RPMI7951 (cell line): ENCODE results near the gene ARHGAP26. TPM values are rescaled to one million over a fixed set of nuclear protein-coding genes. Genes with fewer than 3 reads are reported as not detected.
A peak's percentile ranks its signal among the peaks of the same experiment; 100 is the strongest.
"Not testable (repeated sequence)": the region's sequence is repeated elsewhere in the genome, so short reads cannot be mapped to it uniquely, and the experiment has no call there.

Source experiments
- DNase-seq: peaks from one replicate; pipeline ENCODE4 v3.0.0-alpha.2; 2012; ENCODE audit warnings: low read depth
- total RNA-seq: library from RNA; depleted of rRNA; stranded (reverse); fragments of >200 nt; shearing (Covaris generic); gene quantifications from 2 replicates; pipeline ENCODE4 v1.2.3, GENCODE V29; 2014

The ARHGAP26 gene
- total RNA-seq, 1 experiment from 2014 or later, result 1.1 TPM

DNA sequence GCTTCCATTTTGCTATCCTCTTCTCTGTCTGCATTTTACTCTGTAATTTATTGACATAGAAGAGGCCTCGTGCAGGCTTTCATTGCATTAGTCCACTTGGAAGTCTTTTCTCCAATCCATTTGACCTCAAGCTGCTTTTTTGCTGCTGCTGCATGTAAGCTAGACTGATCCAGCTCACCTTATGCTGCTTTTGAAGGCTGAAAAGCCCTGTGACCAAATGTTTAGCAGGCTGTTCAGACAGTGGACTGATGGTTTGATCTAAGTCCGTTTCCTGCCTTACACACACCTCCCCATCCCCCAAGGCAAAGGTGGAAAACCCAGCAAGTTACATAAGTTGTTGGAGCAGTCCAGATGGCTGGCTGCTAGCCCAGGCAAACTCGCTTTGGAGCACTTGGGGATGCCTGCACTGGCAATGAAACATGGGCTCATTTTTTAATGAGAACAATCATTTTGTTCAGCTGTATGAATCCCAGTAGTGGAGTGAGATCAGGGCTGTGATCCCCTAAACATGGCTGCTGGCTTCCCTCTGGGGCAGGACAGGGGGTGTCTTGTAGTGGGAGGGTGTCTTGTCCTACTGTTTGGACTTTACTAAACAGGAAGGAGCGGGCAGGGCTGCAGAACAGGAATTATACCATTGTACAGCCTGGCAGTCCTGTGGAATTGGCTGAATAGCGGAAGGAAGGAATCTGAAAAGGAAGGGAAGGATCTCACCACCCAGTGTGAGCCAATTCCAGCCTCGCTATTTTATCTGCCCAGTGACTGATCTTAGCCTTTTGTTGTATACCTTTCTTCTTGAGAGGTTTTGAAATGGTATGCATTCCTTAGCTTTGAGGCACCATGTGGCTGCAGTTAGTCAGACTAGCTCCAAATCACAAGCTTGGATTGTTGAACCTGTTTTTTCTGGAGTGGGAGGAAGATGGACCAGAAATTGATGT is 212.0 kb downstream of the ARHGAP26 start:
- DNase-seq, result peak; percentile 86

DNA sequence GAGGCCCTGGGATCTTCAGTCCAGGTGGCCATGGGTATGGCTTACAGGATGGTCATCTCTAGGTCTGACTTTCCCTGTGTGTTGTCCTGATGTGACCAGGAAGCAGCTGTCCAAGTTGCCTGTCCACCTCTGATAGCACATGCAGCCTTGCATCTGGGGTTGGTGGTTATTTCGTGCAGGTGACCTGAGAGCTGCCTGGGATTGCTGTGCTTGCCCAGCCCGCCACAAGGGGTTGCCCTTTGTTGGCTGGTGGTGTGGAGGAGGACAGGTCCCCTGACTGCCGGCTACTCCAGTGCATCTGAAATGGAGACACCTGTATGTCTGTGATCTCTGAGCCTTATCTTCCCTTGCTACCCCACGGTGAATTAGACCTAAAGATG is 212.6 kb downstream of the ARHGAP26 start:
- no peak for DNase-seq

DNA sequence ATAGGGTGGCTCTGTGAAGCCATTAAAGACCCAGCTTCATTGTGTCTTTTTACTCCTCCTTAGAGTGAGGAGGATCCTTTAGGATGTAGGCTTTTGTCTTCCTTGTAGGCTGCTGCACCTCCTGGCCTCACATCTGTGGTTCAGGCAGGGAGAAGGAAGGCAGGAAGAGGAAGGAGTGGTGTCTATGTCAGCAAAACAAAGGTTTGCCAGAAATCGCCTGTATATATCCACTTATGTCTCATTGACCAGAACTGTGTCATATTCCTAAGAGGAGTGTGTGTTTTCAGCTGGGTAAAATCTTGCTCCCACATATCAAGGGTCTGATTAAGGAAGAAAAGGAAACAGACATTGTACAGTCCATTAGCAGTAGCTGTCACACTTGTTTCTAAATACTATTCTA is 213.8 kb downstream of the ARHGAP26 start:
- peak; percentile 13 for DNase-seq

GRCh38 chr5:142984525-142984924 is 214.3 kb downstream of the ARHGAP26 start:
- no peak for DNase-seq

GRCh38 chr5:142989270-142989669 is 219.1 kb downstream of the ARHGAP26 start:
- DNase-seq, result not testable (repeated sequence)

GRCh38 chr5:142990073-142990472 is 219.9 kb downstream of the ARHGAP26 start:
- DNase-seq, result not testable (repeated sequence)

DNA sequence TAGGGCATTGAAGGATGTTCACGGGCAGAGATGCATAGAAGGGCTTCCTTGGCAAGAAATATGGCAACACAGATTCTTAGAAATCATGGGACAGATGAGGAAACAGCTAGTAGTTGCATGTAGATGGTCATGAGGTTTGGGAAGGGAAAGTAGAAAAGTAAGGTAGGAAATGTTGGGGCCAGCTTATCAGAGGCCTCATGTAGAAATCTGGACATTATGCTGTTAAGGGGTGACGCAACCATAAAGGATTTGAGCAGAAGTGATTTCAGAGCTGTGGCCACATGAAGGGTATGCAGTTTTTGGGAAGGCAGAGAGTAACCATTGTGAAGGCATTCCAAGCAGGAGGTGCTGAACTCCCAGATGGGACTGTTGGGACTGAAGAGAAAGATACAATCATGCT is 224.0 kb downstream of the ARHGAP26 start:
- DNase-seq, result no peak

DNA sequence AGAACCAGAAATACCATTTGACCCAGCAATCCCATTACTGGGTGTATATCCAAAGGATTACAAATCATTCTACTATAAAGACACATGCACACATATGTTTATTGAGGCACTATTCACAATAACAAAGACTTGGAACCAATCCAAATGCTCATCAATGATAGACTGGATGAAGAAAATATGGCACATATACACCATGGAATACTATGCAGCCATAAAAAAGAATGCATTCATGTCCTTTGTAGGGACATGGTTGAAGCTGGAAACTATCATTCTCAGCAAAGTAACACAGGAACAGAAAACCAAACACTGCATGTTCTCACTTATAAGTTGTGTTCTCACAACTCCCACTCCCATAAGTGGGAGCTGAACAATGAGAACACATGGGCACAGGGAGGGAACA is 225.4 kb downstream of the ARHGAP26 start:
- not testable (repeated sequence) for DNase-seq

- no peak for DNase-seq
These were observed 227.4 kb downstream of the ARHGAP26 start for GRCh38 chr5:142997591-142997990.

DNA sequence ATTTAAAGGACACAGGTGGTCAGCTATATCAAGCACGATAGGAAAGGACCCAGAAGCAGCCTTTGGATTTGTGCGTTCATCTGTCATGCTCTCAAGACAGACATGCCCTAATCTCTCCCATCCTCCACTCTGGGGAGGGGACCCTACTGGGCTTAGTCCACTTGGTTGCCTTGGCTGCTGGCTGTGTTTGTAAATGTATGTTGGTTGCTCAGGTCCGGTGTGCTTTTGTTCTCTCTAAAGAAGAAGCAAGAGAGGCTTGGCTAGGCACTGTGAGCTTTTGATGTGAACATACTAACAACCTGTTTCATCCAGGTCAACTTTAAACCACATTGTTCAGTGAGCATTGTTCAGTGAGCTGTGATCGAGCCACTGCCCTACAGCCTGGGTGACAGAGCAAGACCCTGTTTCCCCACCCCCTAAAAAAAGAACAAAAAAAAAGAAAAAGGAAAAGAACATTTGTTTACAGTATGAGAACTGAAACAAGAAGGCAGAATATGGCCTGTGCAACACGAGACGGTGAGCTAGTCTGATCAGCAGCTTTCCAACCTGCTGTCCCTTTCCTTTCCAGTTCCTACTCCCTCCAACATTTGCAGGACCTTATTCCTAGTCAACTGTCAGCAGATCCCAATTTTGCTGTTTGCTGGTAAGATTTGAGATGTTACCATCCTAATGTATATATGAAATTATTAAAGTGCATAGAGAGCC is 228.3 kb downstream of the ARHGAP26 start:
- DNase-seq, result no peak

DNA sequence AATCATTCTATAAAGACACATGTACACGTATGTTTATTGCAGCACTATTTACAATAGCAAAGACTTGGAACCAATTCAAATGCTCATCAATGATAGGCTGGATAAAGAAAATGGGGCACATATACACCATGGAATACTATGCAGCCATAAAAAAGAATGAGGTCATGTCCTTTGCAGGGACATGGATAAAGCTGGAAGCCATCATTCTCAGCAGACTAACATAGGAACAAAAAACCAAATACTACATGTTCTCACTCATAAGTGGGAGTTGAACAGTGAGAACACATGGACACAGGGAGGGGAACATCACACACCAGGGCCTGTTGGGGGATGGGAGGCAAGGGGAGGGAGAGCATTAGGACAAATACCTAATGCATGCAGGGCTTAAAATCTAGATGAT is 230.4 kb downstream of the ARHGAP26 start:
- not testable (repeated sequence) for DNase-seq

DNA sequence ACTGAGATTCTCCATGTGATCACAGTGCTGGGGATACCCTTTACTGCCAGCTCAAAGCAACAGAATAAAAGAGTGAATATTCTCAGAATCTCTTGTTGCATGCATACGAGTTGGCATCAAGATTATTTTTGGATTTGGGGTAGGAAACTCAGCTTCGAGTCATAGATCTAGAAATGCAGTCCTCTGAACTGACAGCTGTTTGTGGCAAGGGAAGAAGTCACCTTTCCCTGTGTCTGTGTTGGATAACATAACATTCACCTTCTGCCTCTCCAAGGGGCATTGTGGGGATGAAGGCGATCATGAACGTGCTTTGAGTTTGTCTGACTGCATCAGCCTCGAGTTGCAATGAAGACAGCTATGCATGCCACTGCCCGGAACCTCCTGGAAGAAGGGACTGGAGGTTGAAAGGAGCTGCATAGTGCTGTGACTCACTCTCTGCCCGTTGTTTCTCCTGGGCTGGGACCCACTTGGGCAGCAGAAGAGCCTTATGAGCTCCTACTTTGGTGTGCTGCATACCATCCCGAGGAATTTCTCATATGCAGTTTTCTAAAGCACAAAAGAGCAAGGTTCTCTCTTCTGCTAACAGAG is 231.7 kb downstream of the ARHGAP26 start:
- DNase-seq, result peak; percentile 76

GRCh38 chr5:143002459-143003327 is 232.5 kb downstream of the ARHGAP26 start:
- peak; percentile 80 for DNase-seq

DNA sequence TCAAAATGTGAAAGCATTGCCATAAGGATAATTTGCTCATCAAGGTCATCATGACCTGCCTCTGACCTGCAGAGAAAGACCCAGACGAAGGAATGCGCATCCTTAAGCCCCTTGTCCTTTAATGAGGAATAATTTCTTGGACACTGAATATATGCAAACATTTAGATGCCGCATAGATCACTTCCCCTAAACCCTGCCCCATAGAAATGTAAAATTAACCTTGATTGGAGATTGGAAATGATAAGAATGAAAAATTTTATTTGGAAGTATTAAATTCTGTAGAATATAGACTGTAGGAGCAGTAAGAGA is 233.1 kb downstream of the ARHGAP26 start:
- no peak for DNase-seq

DNA sequence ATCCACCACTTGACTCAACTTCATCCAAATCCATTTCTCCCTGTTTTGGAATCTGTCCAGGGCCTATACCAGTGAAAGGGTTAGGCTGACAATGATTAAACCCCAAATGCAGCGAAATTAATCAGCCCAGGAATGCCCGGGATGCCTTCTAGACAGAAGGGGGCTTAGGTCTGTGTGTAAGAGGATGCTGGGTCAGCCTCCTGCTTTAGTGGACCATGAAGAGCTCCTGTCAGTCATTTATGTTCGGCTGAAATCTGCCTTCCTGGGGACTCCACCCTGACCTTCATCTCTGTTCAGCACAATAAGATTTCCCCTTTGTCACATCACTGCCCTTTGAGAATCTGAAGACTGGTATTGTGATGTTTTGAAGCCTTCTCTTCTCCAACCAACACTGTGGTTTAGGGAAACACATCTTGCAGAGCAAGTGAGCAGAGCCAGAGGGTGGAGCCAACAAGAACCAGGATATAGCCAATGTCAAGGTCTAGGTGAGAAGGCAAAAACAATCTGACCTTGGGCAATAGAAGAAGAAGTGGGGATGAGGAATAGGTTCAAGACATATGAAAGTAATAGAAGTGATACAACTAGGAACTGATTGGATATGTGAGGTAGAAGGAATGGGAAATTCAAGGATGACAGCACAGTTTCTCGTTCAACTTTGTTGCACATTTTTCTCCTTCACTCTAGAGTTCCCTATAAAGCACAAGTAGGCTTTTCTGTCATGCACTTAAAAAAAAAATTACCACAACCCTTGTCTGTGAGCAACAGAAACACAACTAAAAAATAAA is 234.4 kb downstream of the ARHGAP26 start:
- no peak for DNase-seq

- no peak for DNase-seq
These were observed 236.3 kb downstream of the ARHGAP26 start for GRCh38 chr5:143006501-143006900.

DNA sequence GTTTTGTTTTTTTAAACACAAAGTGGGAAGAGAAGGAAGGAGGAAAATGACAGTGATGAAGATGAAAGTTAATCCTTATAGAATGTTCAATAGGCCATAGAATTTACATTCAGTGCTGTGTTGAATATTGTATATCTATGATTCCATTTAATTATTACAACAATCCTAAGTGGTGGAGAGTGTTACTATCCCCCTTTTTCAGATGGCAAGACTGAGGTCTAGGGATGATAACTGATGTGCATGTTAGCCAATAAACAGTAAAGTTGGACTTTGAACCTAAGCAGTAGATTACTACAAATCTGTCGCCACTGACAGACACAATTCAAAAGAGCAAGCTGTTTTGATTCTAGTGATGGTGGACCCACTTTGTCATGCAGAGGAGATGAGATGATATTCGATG is 237.9 kb downstream of the ARHGAP26 start:
- DNase-seq, result no peak

DNA sequence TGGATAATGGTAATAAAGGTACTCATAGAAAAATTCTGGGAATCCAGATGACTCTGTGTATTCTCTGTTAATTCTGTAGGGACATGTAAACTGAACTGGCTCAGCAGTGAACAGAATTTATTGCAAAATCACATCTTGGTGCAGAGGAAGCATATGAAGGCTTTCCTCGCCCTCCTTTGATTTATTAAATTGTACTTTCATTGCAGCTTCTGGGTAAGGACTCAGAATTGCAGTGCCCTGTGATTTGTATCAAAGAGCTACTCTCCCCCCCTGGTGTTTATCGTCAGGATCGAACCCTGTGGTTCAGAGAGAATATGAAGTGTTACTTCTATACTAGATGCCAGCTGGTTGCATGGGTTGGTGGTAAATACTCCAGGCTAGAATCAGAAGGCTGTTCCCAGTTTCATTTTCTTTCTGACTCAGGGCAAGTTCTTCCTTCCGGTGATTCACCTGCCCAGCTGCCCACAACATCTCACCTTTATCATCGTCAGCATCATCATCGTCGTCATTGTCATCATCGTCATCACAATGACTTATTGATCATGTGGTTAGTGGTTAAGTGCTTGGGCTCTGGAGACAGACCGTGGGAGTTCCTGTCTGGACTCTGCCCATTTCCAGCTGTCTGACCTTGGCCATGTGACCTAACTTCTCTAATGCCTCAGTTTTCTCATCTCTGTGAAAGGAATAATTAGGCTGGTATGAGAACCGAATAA is 238.8 kb downstream of the ARHGAP26 start:
- DNase-seq, result peak; percentile 95

GRCh38 chr5:143010351-143010750 is 240.2 kb downstream of the ARHGAP26 start:
- no peak for DNase-seq

DNA sequence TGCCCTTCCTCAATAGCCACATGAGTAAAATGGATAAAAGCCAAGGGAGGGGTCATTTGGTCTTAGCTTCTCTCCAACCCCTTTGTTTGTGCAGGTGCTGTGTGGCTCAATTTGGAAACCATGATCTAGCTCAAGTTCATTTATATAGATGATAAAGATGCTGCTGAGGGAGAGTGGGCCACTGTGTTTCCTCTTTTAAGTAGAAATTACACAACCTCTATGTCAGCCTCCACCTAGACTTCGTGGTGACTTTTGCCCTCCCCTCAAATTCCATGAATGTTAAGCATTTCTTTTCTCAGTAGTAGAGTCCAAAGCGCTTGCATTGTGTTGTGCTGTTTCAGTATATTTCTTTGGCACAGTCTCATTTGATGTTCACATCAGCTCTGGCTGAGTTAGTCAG is 241.4 kb downstream of the ARHGAP26 start:
- no peak for DNase-seq
